Measurements from ENCODE around the gene HGS.

DNA sequence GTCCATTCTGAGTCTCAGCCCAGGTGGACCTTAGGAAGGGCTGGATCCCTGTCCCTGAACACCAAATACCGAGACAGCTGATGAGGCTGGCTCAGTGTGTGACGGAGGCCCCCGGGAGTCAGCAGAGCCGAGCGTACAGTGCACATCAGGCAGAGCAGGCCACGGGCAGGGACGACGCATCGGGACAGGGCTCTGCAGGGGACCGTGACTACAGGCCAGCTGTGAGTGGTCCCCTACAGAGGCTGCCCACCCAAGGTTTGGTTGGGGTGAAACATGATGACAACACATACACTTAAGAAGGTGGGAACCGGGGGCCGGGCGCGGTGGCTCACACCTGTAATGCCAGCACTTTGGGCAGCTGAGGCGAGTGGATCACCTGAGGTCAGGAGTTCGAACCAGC lies 10.9 kb upstream of the HGS start:
- TF ChIP-seq, protein P1, sequence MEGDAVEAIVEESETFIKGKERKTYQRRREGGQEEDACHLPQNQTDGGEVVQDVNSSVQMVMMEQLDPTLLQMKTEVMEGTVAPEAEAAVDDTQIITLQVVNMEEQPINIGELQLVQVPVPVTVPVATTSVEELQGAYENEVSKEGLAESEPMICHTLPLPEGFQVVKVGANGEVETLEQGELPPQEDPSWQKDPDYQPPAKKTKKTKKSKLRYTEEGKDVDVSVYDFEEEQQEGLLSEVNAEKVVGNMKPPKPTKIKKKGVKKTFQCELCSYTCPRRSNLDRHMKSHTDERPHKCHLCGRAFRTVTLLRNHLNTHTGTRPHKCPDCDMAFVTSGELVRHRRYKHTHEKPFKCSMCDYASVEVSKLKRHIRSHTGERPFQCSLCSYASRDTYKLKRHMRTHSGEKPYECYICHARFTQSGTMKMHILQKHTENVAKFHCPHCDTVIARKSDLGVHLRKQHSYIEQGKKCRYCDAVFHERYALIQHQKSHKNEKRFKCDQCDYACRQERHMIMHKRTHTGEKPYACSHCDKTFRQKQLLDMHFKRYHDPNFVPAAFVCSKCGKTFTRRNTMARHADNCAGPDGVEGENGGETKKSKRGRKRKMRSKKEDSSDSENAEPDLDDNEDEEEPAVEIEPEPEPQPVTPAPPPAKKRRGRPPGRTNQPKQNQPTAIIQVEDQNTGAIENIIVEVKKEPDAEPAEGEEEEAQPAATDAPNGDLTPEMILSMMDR (IDR thresholded peaks at IDR 0.05), result no peak
- no peak for TF ChIP-seq POLR2A (IDR thresholded peaks at IDR 0.05)

Data from esophagus squamous epithelium (tissue), 4 donors.